NCI-H146 treated with DMSO at 0.1 percent for 48 hours (cell line): ENCODE results near the gene VSTM4.

ENCODE experiments used
- DNase-seq: peaks from one replicate; lab custom pipeline; 2025; ENCODE audit not compliant: unreplicated experiment; lab: John Stamatoyannopoulos, UW

Gene VSTM4

GRCh38 chr10:49010295-49010694, 105.0 kb downstream of the VSTM4 start:
- DNase-seq, result no peak

- DNase-seq, result no peak
Observed at GRCh38 chr10:49009199-49009979, 105.9 kb downstream of the VSTM4 start.

- DNase-seq, result no peak
Observed at GRCh38 chr10:49008505-49009198, 106.7 kb downstream of the VSTM4 start.

GRCh38 chr10:49008091-49008490, 107.2 kb downstream of the VSTM4 start:
- DNase-seq, result no peak

GRCh38 chr10:49007129-49007528, 108.2 kb downstream of the VSTM4 start:
- DNase-seq, result no peak

- no peak for DNase-seq
Observed at GRCh38 chr10:49005270-49005669, 110.1 kb downstream of the VSTM4 start.

GRCh38 chr10:49001870-49002672, 113.3 kb downstream of the VSTM4 start:
- DNase-seq, result peak; percentile 82

GRCh38 chr10:49001402-49001801, 113.9 kb downstream of the VSTM4 start:
- DNase-seq, result peak; percentile 17

- no peak for DNase-seq
Observed at GRCh38 chr10:49000437-49001398, 114.6 kb downstream of the VSTM4 start.

- no peak for DNase-seq
Observed at GRCh38 chr10:48999346-48999745, 116.0 kb downstream of the VSTM4 start.

- DNase-seq, result peak; percentile 15
Observed at GRCh38 chr10:48996329-48996728, 119.0 kb downstream of the VSTM4 start.

GRCh38 chr10:48993627-48994026, 121.7 kb downstream of the VSTM4 start:
- no peak for DNase-seq

- no peak for DNase-seq
Observed at GRCh38 chr10:48990226-48990625, 125.1 kb downstream of the VSTM4 start.

- DNase-seq, result no peak
Observed at GRCh38 chr10:48985621-48986158, 129.6 kb downstream of the VSTM4 start.

GRCh38 chr10:48983648-48984351, 131.5 kb downstream of the VSTM4 start:
- no peak for DNase-seq

- DNase-seq, result no peak
Observed at GRCh38 chr10:48982584-48982983, 132.7 kb downstream of the VSTM4 start.

GRCh38 chr10:48981310-48981907, 133.9 kb downstream of the VSTM4 start:
- peak; percentile 50 for DNase-seq

GRCh38 chr10:48978318-48978717, 137.0 kb downstream of the VSTM4 start:
- no peak for DNase-seq

- DNase-seq, result peak; percentile 33
Observed at GRCh38 chr10:48976196-48976595, 139.1 kb downstream of the VSTM4 start.
